ENCODE results near the gene FZD4.

Gene FZD4

DNA sequence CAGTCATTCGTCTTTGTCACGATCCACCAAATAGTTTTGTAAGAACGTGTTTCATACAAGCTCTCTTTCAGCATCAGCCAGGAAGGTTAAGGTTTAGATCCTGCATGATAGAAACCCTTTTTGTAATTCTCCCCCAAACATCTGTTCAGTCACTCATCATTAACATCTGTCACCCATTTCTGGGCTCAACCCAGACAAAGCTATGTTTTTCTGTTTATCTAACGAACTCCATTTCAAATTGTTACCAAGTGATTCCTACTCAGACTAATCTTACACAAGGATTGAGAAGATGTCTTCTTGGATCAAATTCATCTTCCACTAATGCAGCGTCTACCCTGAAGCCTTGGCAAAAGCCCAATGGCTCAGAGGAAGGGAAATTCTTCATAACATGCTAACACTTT lies 58.8 kb downstream of the FZD4 start:
- Histone ChIP-seq H3K9me3 (ENCODE audit: control insufficient read depth, low read depth, low read length) (no peaks in the 10 kb centered on the region), H3K9ac (ENCODE audit: low read length) (no peak overlapping the region), H3K27me3 (ENCODE audit: control insufficient read depth, insufficient read depth, low read length) (no peaks in the 10 kb centered on the region), H3K4me3 (ENCODE audit: low read length) (no peak overlapping the region), H3K27ac (ENCODE audit: low read length) (no peak overlapping the region), H3K36me3 (ENCODE audit: control insufficient read depth, low read depth, low read length) (no peaks in the 10 kb centered on the region), H3K4me1 (ENCODE audit: control insufficient read depth, low read depth, low read length) (no peaks in the 10 kb centered on the region)

All from iPS-18a (cell line).